Right atrium auricular region (tissue), 2 donors: Measurements from ENCODE around the gene NINJ2. TPM values are rescaled to one million over a fixed set of nuclear protein-coding genes. Genes with fewer than 3 reads are reported as not detected.

Source experiments
- DNase-seq: peaks from one replicate; pipeline ENCODE4 v3.0.0-alpha.2; 2019; ENCODE audit warnings: low spot score
- H3K27ac ChIP-seq, 2 donors: fragments of 200-600 bp; sonication (generic); 1 replicate in 1 of 2; 2 replicates in 1 of 2; pipeline ENCODE4 v1.5.1; 2016 to 2019
- H3K27me3 ChIP-seq, 2 donors: fragments of 200-600 bp; sonication (generic); one replicate each; pipeline versions ENCODE4 v1.5.1 to v1.6.0; 2017 to 2019
- H3K36me3 ChIP-seq: fragments of 200-600 bp; sonication (generic); one replicate; pipeline ENCODE4 v1.5.1; 2016
- H3K4me1 ChIP-seq, 2 donors: fragments of 200-600 bp; sonication (generic); one replicate each; pipeline versions ENCODE4 v1.5.1 to v1.6.0; 2017 to 2019
- H3K4me3 ChIP-seq, 2 donors: fragments of 200-600 bp; sonication (generic); 1 replicate in 1 of 2; 2 replicates in 1 of 2; pipeline ENCODE4 v1.5.1; 2017 to 2019; ENCODE audit warnings: mild to moderate bottlenecking in 1 of 2, moderate library complexity in 1 of 2
- H3K9me3 ChIP-seq, 2 donors: fragments of 200-600 bp; sonication (generic); one replicate each; pipeline ENCODE4 v1.5.1; 2019
- CTCF ChIP-seq, 2 donors: fragments of 200-600 bp; sonication (generic); IDR thresholded peaks; one replicate each; pipeline ENCODE4 v1.5.1; 2019; ENCODE audit warnings: antibody characterized with exemption in 2 of 2
- total RNA-seq, 2 donors: library from RNA; depleted of rRNA; stranded (reverse); fragments of >200 nt; gene quantifications; one replicate each; pipeline ENCODE4 v1.1.0, GENCODE V29; 2016

The NINJ2 gene
- total RNA-seq, 2 donors from 2014 or later, result 5.4 to 8.8 TPM

GRCh38 chr12:524167-524951 lies 138.9 kb downstream of the NINJ2 start:
- H3K9me3 ChIP-seq, result no peaks in the 10 kb centered on the region
- TF ChIP-seq CTCF (IDR thresholded peaks at IDR 0.05), result no peak
- no peak for DNase-seq
- no peaks in the 10 kb centered on the region for H3K36me3 ChIP-seq
- peaks cover 0 to 7% of the 10 kb centered on the region in 2 donors for H3K4me1 ChIP-seq
- no peak overlapping the region for H3K27ac ChIP-seq
- H3K4me3 ChIP-seq, result no peak overlapping the region
- H3K27me3 ChIP-seq, result no peaks in the 10 kb centered on the region

- DNase-seq, result no peak
- Histone ChIP-seq H3K36me3 (no peaks in the 10 kb centered on the region), H3K27me3 (no peaks in the 10 kb centered on the region), H3K4me3 (no peak overlapping the region), H3K9me3 (no peaks in the 10 kb centered on the region), H3K27ac (no peak overlapping the region), H3K4me1 (no peaks in the 10 kb centered on the region)
- no peak for TF ChIP-seq CTCF (IDR thresholded peaks at IDR 0.05)
These were observed 140.4 kb downstream of the NINJ2 start for GRCh38 chr12:522692-523378.

- Histone ChIP-seq H3K27me3 (no peaks in the 10 kb centered on the region), H3K36me3 (no peaks in the 10 kb centered on the region), H3K4me1 (no peaks in the 10 kb centered on the region), H3K4me3 (no peak overlapping the region), H3K9me3 (no peaks in the 10 kb centered on the region), H3K27ac (no peak overlapping the region)
- TF ChIP-seq CTCF (IDR thresholded peaks at IDR 0.05), result no peak
- no peak for DNase-seq
These were observed 143.1 kb downstream of the NINJ2 start for GRCh38 chr12:520119-520518.

- H3K9me3 ChIP-seq, result no peaks in the 10 kb centered on the region
- H3K27ac ChIP-seq, result no peak overlapping the region
- H3K27me3 ChIP-seq, result no peaks in the 10 kb centered on the region
- H3K4me3 ChIP-seq, result no peak overlapping the region
- peaks cover 0 to 9% of the 10 kb centered on the region in 2 donors for H3K4me1 ChIP-seq
- DNase-seq, result no peak
- TF ChIP-seq CTCF (IDR thresholded peaks at IDR 0.05), result no peak
- no peaks in the 10 kb centered on the region for H3K36me3 ChIP-seq
These were observed 145.7 kb downstream of the NINJ2 start for GRCh38 chr12:517538-517937.

Other genes with a start within 250 kb of the NINJ2 start
- 10 to 100 TPM; 19.3 to 29.0 TPM for gene B4GALNT3, start 203.5 kb downstream of the NINJ2 start, total RNA-seq
- 100 to 1,000 TPM; 195 to 215 TPM for gene WNK1, start 89.1 kb upstream of the NINJ2 start, total RNA-seq